ENCODE results near the gene CDK19. TPM values are rescaled to one million over a fixed set of nuclear protein-coding genes. Genes with fewer than 3 reads are reported as not detected.

Gene CDK19
- total RNA-seq, 1 donor from 2014 or later, result 34.4 TPM

DNA sequence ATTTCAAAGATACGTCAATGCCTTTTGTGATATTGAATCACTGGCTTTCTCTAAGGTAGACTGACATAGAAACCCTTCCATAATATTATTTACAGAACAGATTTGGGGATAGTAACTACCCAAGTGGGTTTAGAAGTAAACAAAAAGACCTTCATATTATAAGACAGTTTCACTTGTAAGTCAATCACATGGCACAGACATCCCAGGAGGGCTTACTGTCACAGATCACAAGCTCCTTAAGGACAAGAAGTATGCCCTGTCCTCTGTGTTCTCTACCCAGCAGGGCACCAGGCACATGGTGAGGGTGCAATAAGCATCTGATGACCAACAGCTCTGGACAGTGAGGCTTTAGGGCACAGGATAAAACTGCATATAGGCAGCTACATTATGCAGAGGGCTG is 203.0 kb downstream of the CDK19 start:
- Histone ChIP-seq H3K9me3 (ENCODE audit: low read depth) (no peaks in the 10 kb centered on the region), H3K79me2 (ENCODE audit: low read depth) (no peaks in the 10 kb centered on the region), H4K20me1 (ENCODE audit: low read depth) (no peaks in the 10 kb centered on the region), H3F3A (ENCODE audit: low read depth) (peaks cover 16% of the 10 kb centered on the region), H3K4me2 (no peak overlapping the region), H3K36me3 (peaks cover 3% of the 10 kb centered on the region), H2AFZ (replicated peaks) (no peak overlapping the region), H3K27ac (no peak overlapping the region), H3K27me3 (no peaks in the 10 kb centered on the region), H3K4me1 (peaks cover 23% of the 10 kb centered on the region), H3K9ac (no peak overlapping the region), H3K4me3 (no peak overlapping the region)
- Mint-ChIP-seq H3K27ac (no peak overlapping the region), H3K36me3 (peaks cover 16% of the 10 kb centered on the region), H3K27me3 (ENCODE audit: insufficient read depth, low read depth) (no peaks in the 10 kb centered on the region), H3K9me3 (no peaks in the 10 kb centered on the region), H3K4me1 (peaks cover 9% of the 10 kb centered on the region), H3K4me3 (no peak overlapping the region)
- TF ChIP-seq EZH2 (IDR thresholded peaks at IDR 0.05) (no peak), EZH2phosphoT487 (IDR thresholded peaks at IDR 0.05) (no peak)
- TF ChIP-seq, protein P1, sequence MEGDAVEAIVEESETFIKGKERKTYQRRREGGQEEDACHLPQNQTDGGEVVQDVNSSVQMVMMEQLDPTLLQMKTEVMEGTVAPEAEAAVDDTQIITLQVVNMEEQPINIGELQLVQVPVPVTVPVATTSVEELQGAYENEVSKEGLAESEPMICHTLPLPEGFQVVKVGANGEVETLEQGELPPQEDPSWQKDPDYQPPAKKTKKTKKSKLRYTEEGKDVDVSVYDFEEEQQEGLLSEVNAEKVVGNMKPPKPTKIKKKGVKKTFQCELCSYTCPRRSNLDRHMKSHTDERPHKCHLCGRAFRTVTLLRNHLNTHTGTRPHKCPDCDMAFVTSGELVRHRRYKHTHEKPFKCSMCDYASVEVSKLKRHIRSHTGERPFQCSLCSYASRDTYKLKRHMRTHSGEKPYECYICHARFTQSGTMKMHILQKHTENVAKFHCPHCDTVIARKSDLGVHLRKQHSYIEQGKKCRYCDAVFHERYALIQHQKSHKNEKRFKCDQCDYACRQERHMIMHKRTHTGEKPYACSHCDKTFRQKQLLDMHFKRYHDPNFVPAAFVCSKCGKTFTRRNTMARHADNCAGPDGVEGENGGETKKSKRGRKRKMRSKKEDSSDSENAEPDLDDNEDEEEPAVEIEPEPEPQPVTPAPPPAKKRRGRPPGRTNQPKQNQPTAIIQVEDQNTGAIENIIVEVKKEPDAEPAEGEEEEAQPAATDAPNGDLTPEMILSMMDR (IDR thresholded peaks at IDR 0.05), result no peak
- DNase-seq (ENCODE audit: low spot score), result no peak

DNA sequence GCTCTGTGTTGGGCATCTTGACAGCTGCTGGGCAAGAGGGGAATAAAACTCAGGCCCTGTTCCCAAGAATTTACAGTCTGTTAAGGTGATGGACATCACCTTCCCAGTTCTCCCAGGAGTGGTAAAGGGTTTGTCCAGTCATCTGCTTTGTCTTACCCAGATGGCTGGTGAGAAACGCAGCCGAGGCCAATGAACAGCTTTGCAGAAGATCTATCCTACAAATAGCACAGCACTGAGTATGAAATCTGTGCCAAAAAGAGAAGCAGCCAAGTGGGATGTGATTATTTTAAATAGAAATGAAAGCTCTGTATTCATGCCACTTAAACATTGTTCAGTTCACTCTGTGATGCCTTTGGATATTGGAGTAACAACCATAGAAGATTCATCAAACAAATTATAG is 206.2 kb downstream of the CDK19 start:
- Mint-ChIP-seq H3K4me3 (no peak overlapping the region), H3K27me3 (ENCODE audit: insufficient read depth, low read depth) (no peaks in the 10 kb centered on the region), H3K27ac (no peak overlapping the region), H3K36me3 (peaks cover 10% of the 10 kb centered on the region), H3K4me1 (peaks cover 3% of the 10 kb centered on the region), H3K9me3 (peaks cover 2% of the 10 kb centered on the region)
- H3K79me2 ChIP-seq (ENCODE audit: low read depth), result no peaks in the 10 kb centered on the region
- H3K4me1 ChIP-seq, result peaks cover 10% of the 10 kb centered on the region
- H3K36me3 ChIP-seq, result peaks cover 8% of the 10 kb centered on the region
- no peak overlapping the region for H3K27ac ChIP-seq
- TF ChIP-seq EZH2phosphoT487 (IDR thresholded peaks at IDR 0.05) (no peak), EZH2 (IDR thresholded peaks at IDR 0.05) (no peak)
- TF ChIP-seq, protein P1 (IDR thresholded peaks at IDR 0.05), result no peak
- peaks cover 1% of the 10 kb centered on the region for H3F3A ChIP-seq (ENCODE audit: low read depth)
- no peak overlapping the region for H3K4me2 ChIP-seq
- no peaks in the 10 kb centered on the region for H4K20me1 ChIP-seq (ENCODE audit: low read depth)
- no peak overlapping the region for H3K4me3 ChIP-seq
- no peak for DNase-seq (ENCODE audit: low spot score)
- H3K9ac ChIP-seq, result no peak overlapping the region
- no peaks in the 10 kb centered on the region for H3K9me3 ChIP-seq (ENCODE audit: low read depth)
- H2AFZ ChIP-seq (replicated peaks), result no peak overlapping the region
- H3K27me3 ChIP-seq, result no peaks in the 10 kb centered on the region

DNA sequence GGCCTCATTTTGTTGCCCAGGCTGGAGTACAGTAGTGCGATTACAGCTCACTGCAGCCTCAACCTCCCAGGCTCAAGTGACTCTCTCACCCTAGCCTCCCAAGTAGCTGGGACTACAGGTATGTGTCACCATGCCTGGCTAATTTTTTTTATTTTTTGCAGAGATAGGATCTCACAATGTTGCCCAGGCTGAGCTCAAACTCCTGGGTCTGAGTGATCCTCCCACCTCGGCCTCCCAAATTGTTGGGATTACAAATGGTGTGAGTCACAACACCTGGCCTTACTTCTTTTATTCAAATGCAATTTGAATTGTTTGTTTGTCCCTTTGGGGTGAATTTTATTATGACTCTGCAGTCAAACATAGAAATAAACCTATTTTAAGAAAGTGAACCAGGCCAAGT is 207.1 kb downstream of the CDK19 start:
- H3K36me3 Mint-ChIP-seq, result peaks cover 9% of the 10 kb centered on the region
- no peak overlapping the region for H3K27ac ChIP-seq
- no peak overlapping the region for H3K9ac ChIP-seq
- H3F3A ChIP-seq (ENCODE audit: low read depth), result no peaks in the 10 kb centered on the region
- no peak overlapping the region for H3K27ac Mint-ChIP-seq
- H3K9me3 Mint-ChIP-seq, result peaks cover 2% of the 10 kb centered on the region
- no peak overlapping the region for H3K4me2 ChIP-seq
- peaks cover 8% of the 10 kb centered on the region for H3K36me3 ChIP-seq
- H3K4me3 ChIP-seq, result no peak overlapping the region
- no peak overlapping the region for H3K4me3 Mint-ChIP-seq
- no peaks in the 10 kb centered on the region for H3K27me3 Mint-ChIP-seq (ENCODE audit: insufficient read depth, low read depth)
- H3K4me1 ChIP-seq, result peaks cover 6% of the 10 kb centered on the region
- no peaks in the 10 kb centered on the region for H3K4me1 Mint-ChIP-seq
- TF ChIP-seq EZH2 (IDR thresholded peaks at IDR 0.05) (no peak), EZH2phosphoT487 (IDR thresholded peaks at IDR 0.05) (no peak)
- TF ChIP-seq, protein P1 (IDR thresholded peaks at IDR 0.05), result no peak
- no peaks in the 10 kb centered on the region for H4K20me1 ChIP-seq (ENCODE audit: low read depth)
- DNase-seq (ENCODE audit: low spot score), result no peak
- H3K9me3 ChIP-seq (ENCODE audit: low read depth), result no peaks in the 10 kb centered on the region
- no peak overlapping the region for H2AFZ ChIP-seq (replicated peaks)
- H3K27me3 ChIP-seq, result no peaks in the 10 kb centered on the region
- no peaks in the 10 kb centered on the region for H3K79me2 ChIP-seq (ENCODE audit: low read depth)
